ENCODE data around the gene AGAP3.

The AGAP3 gene

GRCh38 chr7:151110236-151110940, 24.1 kb downstream of the AGAP3 start:
- TF ChIP-seq POLR2A (IDR thresholded peaks at IDR 0.05; ENCODE audit: low read length) (no peak), GATA1 (IDR thresholded peaks at IDR 0.05; ENCODE audit: low read depth, low read length) (no peak)
- DNase-seq, result no peak

GRCh38 chr7:151110941-151111645, 24.8 kb downstream of the AGAP3 start:
- peak; percentile 71 to 87 for DNase-seq
- no peak for TF ChIP-seq POLR2A (IDR thresholded peaks at IDR 0.05; ENCODE audit: low read length)
- no peak for TF ChIP-seq GATA1 (IDR thresholded peaks at IDR 0.05; ENCODE audit: low read depth, low read length)

- no peak for TF ChIP-seq POLR2A (IDR thresholded peaks at IDR 0.05; ENCODE audit: low read length)
- no peak for TF ChIP-seq GATA1 (IDR thresholded peaks at IDR 0.05; ENCODE audit: low read depth, low read length)
- peak; percentile 26 to 49 for DNase-seq
These were observed 27.3 kb downstream of the AGAP3 start for GRCh38 chr7:151113344-151114150.

- TF ChIP-seq POLR2A (IDR thresholded peaks at IDR 0.05; ENCODE audit: low read length), result no peak
- TF ChIP-seq GATA1 (IDR thresholded peaks at IDR 0.05; ENCODE audit: low read depth, low read length), result no peak
- peak; percentile 66 to 71 for DNase-seq
These were observed 28.1 kb downstream of the AGAP3 start for GRCh38 chr7:151114151-151115090.

- TF ChIP-seq GATA1 (IDR thresholded peaks at IDR 0.05; ENCODE audit: low read depth, low read length) (no peak), POLR2A (IDR thresholded peaks at IDR 0.05; ENCODE audit: low read length) (no peak)
- peak; percentile 55 to 57 for DNase-seq
These were observed 29.0 kb downstream of the AGAP3 start for GRCh38 chr7:151115121-151115835.

GRCh38 chr7:151115836-151116418, 29.7 kb downstream of the AGAP3 start:
- DNase-seq, result no peak

GRCh38 chr7:151116603-151117440, 30.5 kb downstream of the AGAP3 start:
- no peak for TF ChIP-seq GATA1 (IDR thresholded peaks at IDR 0.05; ENCODE audit: low read depth, low read length)
- TF ChIP-seq POLR2A (IDR thresholded peaks at IDR 0.05; ENCODE audit: low read length), result no peak
- no peak for DNase-seq

More at GRCh38 chr7:151115836-151116418, 29.7 kb downstream of the AGAP3 start:
- no peak for TF ChIP-seq POLR2A (IDR thresholded peaks at IDR 0.05; ENCODE audit: low read length)
- TF ChIP-seq GATA1 (IDR thresholded peaks at IDR 0.05; ENCODE audit: low read depth, low read length), result no peak

- no peak for TF ChIP-seq GATA1 (IDR thresholded peaks at IDR 0.05; ENCODE audit: low read depth, low read length)
- TF ChIP-seq POLR2A (IDR thresholded peaks at IDR 0.05; ENCODE audit: low read length), result no peak
- no peak for DNase-seq
These were observed 31.3 kb downstream of the AGAP3 start for GRCh38 chr7:151117565-151117964.

- no peak for DNase-seq
- no peak for TF ChIP-seq GATA1 (IDR thresholded peaks at IDR 0.05; ENCODE audit: low read depth, low read length)
- no peak for TF ChIP-seq POLR2A (IDR thresholded peaks at IDR 0.05; ENCODE audit: low read length)
These were observed 32.1 kb downstream of the AGAP3 start for GRCh38 chr7:151118108-151119054.

- no peak for DNase-seq
- TF ChIP-seq GATA1 (IDR thresholded peaks at IDR 0.05; ENCODE audit: low read depth, low read length) (no peak), POLR2A (IDR thresholded peaks at IDR 0.05; ENCODE audit: low read length) (no peak)
These were observed 32.8 kb downstream of the AGAP3 start for GRCh38 chr7:151119055-151119415.

Data from erythroblast (primary cell).